NCI-H226 (cell line): ENCODE results near the gene S100A14.
"Not testable (repeated sequence)": the region's sequence is repeated elsewhere in the genome, so short reads cannot be mapped to it uniquely, and the experiment has no call there.

Experiments used
- DNase-seq: peaks from one replicate; pipeline ENCODE4 v3.0.0-alpha.2; 2015

S100A14 gene

DNA sequence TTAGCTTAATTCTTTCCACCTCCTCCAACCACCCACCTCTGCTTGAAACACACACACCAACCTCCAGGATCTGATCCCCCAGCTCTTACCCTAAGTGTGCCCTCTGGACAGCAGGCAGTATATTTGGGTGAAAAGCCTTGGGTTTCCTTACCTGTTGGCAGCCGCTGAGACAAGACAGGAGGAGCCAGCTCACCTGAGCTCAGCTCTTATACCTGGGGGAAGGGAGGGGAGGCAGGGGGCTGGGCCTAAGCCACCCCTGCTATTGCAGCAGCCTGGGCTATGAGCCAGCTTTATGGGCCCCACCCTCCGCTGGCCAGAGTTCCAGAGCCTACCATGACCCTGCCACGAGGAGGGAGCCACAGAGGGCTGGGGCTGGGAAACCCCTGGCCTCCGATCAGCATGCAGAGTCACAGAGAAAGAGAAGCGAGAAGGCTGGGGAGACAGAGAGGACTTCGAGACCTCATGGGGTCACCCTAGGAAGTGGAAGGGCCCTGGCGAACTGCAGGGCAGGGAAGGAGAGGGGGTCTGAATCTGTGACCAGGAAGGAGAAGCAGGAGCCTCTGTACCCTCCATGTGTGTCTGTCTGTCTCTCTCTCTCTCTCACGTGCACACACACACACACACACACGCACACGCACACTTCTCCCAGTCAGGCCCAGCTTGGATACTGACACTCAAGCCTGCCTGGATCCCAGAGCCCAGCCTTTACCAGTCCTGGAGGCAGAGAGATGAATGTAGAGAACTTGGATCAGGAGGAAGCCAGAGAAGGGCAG, at the start of gene S100A14:
S100A14 (minus strand) TSS at position 182 of the 773 bp plus-strand sequence. CDS start 467 bp downstream, outside the sequence.
- DNase-seq, result no peak

DNA sequence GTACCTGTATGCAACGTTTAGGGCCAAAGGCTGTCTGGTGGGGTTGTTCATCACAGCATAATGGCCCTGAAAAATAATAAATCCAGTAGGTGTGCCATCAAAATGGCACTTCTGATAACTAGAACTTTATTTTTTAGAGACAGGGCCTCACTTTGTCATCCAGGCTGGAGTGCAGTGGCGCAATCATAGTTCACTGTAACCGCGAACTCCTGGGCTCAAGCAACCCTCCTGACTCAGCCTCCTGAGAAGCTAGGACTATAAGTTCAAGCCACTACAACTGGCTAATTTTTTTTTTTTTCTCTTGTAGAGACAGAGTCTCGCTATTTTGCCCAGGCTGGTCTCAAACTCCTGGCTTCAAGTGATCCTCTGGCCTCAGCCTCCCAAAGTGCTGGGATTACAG, 47.1 kb upstream of the S100A14 start:
- DNase-seq, result no peak

DNA sequence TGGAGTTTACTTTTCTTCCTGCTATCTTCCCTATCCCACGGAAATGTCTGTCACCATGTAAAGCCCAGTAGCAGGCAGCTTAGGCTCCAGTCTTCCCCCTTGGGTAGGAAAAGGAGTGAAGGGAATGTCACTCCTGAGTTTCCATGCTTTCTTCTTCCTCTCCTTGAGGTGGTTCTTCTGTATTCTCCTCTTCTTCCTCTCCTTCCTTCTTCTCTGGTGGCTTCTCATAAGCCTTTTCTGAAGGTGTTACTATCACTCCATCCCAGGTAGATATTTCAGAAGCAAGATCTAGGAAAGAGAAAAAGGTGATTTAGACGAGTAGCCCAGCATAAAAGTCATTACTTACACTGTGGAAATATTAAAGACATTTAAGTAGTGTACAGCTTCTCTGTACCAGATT, 46.1 kb upstream of the S100A14 start:
- DNase-seq, result no peak

DNA sequence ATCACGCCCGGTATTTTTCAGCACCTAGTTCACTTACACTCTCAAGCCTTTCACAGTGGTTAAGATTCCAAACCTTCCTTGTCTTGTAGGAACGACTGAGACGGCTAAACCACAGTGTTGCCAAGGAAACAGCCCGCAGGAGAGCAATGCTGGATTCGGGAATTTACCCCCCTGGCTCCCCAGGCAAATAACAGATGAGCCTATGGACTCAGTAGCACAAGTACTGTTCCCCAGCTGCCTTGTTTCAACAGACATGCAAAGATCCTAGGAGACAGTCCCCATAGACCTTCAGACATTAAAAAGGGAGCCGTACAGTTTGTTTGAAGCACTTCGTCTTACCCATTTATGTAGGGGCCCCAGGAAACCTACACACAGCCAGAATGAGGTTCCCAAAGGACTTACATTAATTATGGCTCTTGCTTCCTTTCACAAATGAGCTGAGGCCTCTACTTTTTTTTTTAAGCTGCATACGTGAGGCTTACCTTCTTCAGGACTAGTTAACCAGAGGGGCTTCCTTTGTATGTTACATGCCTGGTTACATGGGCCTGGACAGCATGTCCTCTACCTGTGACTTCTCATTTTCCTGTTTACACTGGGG, 45.1 kb upstream of the S100A14 start:
- DNase-seq, result no peak

DNA sequence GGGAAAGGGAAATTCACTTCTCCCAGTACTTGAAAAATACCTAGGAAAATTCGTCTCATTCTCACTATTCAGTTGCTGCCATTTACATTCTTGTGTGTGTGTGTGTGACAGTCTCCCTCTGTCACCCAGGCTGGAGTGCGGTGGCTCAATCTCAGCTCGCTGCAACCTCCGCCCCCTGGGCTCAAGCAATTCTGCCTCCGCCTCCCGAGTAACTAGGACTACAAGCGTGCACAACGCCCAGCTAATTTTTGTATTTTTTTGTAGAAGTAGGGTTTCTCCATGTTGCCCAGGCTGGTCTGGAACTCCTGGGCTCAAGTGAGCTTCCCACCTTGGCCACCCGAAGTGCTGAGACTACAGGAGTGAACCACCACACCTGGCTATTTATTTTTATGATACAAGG, 43.5 kb upstream of the S100A14 start:
- no peak for DNase-seq

DNA sequence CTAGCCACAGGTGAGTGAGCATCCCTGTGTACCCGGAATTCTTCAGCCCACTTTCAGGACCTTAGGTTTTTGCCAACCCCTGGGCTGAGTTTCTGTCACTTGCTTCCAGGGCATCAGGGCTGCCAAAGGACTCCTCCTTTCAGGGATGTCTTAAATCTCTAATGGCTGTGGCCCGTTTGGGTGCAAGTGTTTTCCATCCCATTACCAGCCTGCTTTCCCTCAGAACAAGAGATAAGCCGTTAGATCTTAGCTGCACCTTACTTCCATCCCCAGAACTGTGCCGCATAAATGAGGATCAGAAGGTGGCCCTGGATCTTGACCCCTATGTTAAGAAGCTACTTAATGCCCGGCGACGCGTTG, 43.0 kb upstream of the S100A14 start:
- no peak for DNase-seq

DNA sequence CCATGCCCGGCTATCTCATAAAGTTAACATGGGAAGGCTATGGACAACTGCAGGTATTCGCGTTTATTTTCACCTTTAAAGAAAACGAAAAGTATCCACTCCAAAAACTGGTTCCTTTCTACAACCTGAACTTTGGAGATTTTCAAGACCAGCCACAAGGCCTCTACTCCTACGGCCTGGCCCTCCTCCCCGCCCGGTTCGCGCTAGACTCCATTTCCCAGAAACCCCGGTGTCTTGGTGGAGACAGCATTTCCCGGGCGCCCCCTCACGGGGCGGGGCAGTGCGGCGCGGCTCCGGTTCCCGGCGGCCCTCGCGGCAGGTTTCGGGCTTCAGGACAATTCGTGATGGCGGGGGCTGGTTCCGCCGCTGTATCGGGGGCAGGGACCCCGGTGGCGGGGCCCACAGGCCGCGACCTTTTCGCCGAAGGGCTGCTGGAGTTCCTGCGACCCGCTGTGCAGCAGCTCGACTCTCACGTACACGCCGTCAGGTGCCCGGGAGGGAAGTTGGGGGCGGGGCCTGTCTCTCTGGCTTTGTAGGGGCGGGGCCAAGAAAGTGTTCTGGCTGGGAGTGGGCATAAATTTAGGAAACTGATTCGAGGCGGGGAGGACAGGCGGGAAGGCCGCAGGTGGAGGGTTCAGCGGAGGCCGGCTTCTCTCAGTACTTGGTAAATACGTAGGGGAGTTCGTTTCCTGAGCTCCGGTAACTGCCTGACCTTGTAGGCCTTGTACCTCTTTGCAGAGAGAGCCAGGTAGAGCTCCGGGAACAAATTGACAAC, 42.5 kb upstream of the S100A14 start, which contains the start of gene SNAPIN:
SNAPIN (plus strand) TSS at position 304 of the 775 bp plus-strand sequence; CDS start at position 345, 41 bp downstream.
- DNase-seq, result peak; percentile 87

DNA sequence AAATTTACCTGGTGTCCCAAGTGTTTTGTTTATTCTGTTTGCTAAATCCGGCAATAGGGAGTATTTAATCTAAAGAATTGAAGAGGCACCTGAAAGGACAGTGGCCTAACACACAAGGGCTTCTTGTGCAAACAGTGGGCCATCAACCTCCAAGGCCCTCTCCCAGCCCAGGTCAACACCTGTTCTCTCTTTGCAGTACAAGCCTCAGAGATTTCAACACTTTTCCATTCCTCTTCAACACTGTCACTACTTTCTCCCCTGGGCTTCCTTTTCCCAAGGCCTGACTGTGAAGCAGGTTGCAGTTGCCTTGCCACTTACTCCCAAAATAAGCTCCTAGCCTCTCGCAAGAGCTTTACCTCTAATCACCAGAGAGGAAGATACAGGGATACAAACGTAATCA, 39.2 kb upstream of the S100A14 start:
- no peak for DNase-seq

DNA sequence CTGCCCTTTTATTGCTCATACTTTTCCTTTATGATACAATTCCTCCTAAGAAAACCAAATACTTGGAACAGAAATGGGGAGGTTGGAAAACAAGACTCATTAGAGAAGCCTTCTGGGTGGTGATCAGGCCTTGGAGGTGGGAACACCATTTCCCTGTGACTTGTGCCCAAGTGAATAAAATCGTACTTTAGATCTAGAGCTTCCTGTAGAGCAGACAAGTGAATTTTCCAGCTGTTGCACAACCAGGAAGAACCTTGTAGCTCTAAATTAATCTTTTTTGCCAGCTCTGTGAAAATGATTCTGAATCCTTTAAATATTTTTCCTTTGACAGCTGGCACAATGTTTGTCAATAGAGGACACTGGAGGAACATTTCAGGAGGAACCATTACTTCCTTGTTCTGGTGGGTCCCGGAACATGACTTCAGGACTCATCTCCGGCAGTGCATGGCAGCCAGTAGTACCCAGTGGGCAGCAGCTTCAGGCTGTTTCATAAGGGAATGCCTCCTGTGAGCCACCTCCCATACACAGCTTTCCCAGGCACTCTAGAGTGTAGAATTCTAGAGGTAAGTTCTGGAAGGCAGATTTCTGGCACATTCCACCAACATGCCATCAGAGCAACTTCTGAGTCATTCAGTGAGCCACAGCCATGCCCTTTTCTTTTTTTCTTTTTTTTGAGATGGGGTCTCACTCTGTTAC, 36.8 kb upstream of the S100A14 start:
- DNase-seq, result peak; percentile 45

DNA sequence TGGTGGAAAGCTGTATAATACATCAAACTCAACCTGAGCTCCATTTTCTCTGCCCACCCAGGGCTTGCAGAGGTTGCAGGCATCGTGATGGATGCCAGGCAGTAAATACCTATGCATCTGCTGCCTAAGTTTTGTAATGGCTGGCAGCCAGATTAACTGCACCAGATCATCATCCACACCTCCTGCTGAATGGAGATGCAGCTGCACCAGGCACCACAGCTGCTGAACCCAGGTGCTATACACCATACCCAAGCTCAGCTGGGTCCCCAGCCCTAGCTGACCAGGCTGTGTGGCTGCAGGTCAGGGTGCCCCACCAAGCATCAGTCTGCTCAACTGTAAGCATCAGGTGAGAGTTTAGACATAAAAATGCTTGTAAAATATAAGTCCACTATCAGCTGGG, 35.6 kb upstream of the S100A14 start:
- no peak for DNase-seq

DNA sequence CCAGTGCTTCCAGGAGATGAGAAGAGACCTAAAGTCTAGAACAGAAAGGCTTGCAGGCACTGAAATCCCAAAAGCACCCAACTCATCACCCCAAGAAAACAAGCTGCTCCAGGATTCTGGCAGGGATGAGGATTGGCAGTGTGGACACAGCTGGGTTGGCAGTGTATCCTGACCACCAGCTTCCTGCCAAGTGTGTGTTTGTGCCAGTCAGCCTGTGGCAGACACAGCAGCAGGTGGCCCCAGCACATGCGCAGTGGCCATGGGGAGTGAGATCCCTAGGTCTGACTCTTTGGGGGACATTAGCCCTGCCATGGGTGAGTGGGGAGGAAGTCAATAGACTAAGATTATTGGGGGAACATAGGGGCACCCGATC, 33.7 kb upstream of the S100A14 start:
- no peak for DNase-seq

DNA sequence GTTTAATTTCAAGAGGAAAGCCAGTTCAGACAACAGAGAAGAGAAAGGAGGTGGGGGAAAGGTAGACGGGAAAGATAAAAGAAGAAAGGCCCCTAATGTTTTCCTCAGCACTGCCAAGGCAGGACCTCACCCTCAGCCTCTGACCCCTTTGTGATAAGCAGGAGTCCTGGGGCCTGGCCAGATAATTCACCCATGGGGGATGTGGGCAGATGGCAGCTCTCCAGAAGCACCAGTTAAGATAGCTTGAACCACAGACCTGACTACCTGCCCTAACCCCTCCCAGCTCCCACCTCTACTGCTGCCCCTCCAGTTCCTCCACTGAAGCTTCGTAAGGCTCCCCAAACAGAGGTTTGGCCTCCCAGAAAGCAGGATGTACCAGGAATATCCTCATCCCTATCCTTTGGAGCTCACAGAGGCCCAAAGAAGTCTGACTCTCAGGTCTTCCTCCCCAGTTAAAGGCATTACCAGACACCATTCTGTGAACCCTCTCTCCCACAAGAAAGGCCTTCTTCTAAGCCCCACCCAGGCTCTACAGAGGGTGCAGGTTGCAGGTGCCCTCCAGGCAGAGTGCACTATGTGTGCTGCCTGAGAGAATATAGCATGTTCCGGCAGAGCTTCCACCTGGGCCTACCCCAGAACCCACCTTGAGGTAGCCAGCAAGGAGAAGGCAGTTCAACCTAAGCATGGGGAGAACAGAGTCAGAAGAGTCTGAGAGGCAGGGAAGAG, 33.2 kb upstream of the S100A14 start:
- DNase-seq, result no peak

DNA sequence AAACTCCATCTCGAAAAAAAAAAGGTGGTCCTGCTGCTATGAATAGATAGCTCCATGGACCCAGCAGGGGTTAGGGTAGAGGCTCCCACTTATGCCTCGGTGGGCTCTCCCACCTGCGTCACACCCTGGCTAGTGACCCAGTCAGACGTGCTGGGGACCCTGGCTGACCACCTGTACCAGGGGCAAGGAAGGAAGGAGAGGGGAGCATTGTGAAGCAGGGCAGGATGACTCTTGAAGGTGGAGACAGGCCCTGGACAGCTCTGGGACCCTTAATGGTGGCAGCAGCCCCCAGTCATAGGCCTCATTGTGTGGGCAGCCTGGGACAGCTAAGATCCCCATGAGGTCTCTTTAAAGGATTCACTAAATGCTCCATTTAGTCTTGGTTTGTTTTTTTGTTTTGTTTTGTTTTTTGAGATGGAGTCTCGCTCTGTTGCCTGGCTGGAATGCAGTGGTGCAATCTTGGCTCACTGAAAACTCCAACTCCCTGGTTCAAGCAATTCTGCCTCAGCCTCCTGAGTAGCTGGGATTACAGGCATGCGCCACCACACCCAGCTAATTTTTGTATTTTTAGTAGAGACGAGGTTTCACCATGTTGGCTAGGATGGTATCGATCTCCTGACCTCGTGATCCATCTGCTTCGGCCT, 32.0 kb upstream of the S100A14 start:
- no peak for DNase-seq

DNA sequence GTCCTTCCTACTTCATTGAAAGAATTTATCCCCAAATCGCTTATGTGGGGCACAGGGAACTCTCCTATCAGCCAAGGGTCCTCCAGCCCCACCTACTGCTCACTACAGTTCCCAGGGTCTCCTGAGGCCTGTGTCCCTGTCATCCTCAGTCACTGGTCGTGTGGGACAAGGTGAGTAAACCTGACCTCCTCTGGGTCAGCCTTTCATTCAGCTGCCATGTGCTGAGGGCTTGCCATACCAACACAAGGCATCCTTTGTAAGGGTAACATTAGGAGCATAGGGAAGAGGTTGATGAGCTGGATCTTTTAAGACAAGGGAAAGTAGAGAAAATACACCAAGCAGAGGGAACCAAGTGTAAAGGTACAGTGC, 31.2 kb upstream of the S100A14 start:
- no peak for DNase-seq

DNA sequence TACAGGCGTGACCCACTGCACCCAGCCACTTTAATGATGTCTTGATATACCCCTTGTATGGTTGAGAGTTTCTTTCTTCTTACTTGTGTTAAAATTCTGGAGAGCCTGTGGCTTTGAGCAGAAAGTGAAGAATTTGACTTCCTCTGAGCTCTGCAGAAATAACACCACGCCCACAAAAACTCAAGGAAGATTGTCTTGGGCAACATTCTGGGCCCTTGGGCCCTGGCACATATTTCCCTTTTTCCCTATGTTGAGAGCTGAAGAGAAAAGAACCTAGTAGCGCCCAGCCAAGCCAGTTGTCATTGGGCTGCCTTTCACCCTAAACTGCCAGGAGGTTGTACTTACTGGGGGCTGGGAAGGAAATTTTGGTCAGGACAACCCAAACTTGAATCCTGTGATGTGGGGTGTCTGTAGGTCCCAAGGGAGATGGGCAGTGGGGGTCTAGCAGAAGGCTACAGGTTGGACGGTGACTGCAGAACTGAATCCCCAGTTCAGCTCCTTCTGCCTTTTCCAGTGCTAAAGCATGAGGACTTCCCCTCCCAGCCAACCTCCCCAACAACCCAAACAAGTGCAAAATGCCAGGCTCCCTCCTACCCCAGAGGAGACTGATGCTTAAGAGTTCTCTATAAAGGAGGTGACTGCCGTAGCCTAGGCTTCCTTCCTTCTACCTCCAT, 30.7 kb upstream of the S100A14 start:
- DNase-seq, result no peak

DNA sequence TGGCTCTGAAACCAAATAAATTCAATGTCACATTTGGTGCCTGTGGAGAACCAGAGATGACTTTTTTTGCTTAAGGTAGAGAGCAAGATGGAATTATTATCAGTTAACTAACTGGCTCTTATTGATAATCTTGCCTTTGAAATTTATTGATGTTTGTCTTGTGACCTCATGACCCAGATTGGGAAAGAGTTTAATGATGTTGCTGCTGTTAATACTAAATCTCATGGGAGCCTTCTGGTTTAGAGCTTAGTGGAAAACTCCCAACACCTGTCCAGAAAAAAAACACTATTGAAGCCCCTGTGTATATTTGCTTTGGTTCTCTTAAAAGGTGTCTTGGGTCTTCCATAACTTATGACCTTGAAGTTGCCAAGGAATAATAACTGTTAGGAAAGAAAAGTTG, 27.7 kb upstream of the S100A14 start:
- DNase-seq, result no peak

DNA sequence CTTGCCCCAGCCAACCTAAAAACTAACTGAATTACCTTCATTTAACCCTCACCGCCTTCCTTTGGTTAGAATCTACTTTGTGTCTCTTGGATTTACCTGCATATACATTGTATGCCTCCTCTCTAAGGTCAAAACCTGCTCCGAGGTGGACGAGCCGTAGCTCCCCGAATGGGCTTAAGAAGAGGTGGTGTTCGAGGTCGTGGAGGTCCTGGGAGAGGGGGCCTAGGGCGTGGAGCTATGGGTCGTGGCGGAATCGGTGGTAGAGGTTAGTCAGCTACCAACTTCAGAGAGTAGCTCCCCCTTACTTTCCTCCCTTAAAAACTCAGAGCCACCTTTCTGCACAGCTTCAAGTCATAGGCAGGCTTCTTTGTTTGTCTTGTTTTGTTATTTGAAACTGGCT, 27.0 kb upstream of the S100A14 start:
- no peak for DNase-seq

DNA sequence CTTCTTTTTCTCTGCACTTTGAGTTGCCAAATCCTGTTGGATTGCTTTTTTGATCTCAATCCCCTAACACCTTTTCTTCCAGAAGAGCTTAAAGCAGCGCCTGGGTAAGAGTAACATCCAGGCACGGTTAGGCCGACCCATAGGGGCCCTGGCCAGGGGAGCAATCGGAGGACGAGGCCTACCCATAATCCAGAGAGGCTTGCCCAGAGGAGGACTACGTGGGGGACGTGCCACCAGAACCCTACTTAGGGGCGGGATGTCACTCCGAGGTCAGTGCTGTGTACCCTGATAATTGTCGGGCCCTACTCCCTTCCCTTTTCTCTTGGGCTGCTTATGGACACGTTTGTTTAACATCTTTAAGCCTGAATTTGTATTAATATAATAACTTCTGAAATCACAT, 26.0 kb upstream of the S100A14 start:
- no peak for DNase-seq

DNA sequence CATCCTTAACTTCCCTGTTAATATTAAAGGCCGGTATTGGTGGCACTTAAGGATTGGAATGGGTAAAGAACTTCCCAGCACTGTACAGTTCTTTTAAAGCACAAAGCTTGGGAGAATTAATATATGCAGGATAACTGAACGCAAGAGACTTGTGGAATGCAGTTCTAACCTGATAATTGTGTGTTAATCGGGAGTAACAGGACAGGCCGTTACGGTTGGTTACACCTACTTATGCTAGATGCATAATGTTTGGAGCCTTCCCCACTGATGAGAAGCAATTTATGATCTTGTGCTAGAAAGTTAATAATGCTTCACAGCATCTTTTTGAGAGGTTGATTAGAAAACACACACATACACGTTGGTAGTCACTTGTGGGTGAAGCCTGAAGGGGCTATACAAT, 24.7 kb upstream of the S100A14 start:
- no peak for DNase-seq

DNA sequence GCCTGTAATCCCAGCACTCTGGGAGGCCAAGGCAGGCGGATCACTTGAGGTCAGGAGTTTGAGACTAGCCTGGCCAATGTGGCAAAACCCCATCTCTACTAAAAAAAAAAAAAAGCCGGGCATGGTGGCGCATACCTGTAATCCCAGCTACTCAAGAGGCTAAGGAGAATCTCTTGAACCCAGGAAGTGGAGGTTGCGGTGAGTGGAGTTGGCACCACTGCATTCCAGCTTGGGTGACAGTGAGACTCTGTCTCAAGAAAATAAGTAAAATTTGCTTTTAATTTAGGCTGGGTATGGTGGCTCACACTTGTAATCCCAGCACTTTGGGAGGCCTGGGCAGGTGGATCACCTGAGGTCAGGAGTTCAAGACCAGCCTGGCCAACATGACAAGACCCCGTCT, 24.1 kb upstream of the S100A14 start:
- DNase-seq, result not testable (repeated sequence)

DNA sequence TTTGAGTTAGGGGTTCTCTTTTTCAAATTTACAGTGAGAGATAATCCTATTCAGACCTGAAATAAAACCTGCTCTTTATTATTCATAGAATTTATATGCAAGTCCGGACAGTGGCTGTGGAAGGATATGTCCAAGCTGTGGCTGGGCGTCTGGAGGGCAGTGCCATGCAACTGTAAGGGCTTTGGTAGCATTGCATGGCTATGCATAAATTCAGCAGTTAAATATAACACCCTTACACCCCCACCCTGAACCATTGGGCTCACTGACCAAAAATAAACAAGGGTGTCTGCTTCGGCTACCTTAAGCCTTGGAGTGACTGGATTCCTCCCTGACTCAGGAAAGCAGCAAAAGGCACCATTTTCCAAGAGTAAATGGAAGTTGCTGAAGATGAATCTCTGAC, 23.2 kb upstream of the S100A14 start:
- no peak for DNase-seq

DNA sequence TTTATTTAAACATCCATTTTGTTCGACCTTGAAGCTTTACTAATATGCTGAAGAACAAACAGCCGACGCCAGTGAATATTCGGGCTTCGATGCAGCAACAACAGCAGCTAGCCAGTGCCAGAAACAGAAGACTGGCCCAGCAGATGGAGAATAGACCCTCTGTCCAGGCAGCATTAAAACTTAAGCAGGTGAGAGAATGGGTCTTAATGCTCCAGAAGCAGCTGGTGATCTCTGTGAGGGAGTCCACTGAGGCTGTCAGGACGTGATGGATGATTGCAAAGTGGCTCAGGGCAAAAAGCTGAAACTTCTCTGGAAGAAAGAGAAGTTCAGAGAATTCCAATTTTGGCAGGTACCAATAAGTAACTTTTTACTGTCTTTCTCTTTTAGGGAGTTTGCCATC, 22.1 kb upstream of the S100A14 start:
- DNase-seq, result no peak
